CD4-positive, alpha-beta T cell (primary cell): Measurements from ENCODE around the gene GKN2. TPM values are rescaled to one million over a fixed set of nuclear protein-coding genes. Genes with fewer than 3 reads are reported as not detected.

ENCODE experiments used
- ATAC-seq: fragments of 200-7000 bp; cut with Tn5 transposase; one replicate; pipeline ENCODE4 v1.10.0; 2022; ENCODE audit warnings: mild to moderate bottlenecking; ENCODE audit not compliant: poor library complexity
- CTCF ChIA-PET: fragments of 350-600 bp; sonication (Branson Sonifier 250); formaldehyde crosslinking; loops from one replicate; lab custom pipeline; 2021; ENCODE audit warnings: antibody characterized with exemption, inconsistent platforms; lab: Charles Lee
- POLR2A ChIA-PET: fragments of 350-600 bp; sonication (Branson Sonifier 250); formaldehyde crosslinking; loops from one replicate; lab custom pipeline; 2021; ENCODE audit warnings: antibody characterized with exemption, inconsistent platforms; lab: Charles Lee
- DNase-seq, 14 experiments: peaks; one replicate each; pipeline ENCODE4 v3.0.0-alpha.2; 2013 to 2020; ENCODE audit warnings: mixed read lengths in 2 of 14
- H3K27ac ChIP-seq, 2 donors: one replicate each; pipeline versions ENCODE4 v1.5.1 to v1.7.0; 2013; ENCODE audit warnings: low read length in 2 of 2, low read depth in 1 of 2, mild to moderate bottlenecking in 1 of 2
- H3K27me3 ChIP-seq, 2 experiments: 1 replicate in 1 of 2; 2 replicates in 1 of 2; pipeline versions ENCODE4 v1.6.1 to v1.7.0; 2013; ENCODE audit warnings: low read length in 2 of 2, control low read depth in 1 of 2, mild to moderate bottlenecking in 1 of 2, moderate library complexity in 1 of 2; ENCODE audit not compliant: insufficient read depth in 2 of 2, control insufficient read depth in 1 of 2
- H3K36me3 ChIP-seq: one replicate; pipeline ENCODE4 v1.6.1; 2013; ENCODE audit warnings: low read length, control low read depth; ENCODE audit not compliant: insufficient read depth
- H3K4me1 ChIP-seq: one replicate; pipeline ENCODE4 v1.6.1; 2013; ENCODE audit warnings: low read length, control low read depth; ENCODE audit not compliant: insufficient read depth
- H3K4me3 ChIP-seq: one replicate; pipeline ENCODE4 v1.5.1; 2013; ENCODE audit warnings: mild to moderate bottlenecking, low read length, moderate library complexity
- H3K9me3 ChIP-seq, 2 experiments: 1 replicate in 1 of 2; 2 replicates in 1 of 2; pipeline versions ENCODE4 v1.6.1 to v1.7.0; 2013; ENCODE audit warnings: low read length in 2 of 2, mild to moderate bottlenecking in 2 of 2, control low read depth in 1 of 2, moderate library complexity in 1 of 2; ENCODE audit not compliant: control insufficient read depth in 1 of 2, insufficient read depth in 1 of 2
- H3K27ac Mint-ChIP-seq: one replicate; pipeline ENCODE4 v1.8.0; 2020; ENCODE audit warnings: mixed read lengths
- H3K27me3 Mint-ChIP-seq: one replicate; pipeline ENCODE4 v1.8.0; 2021; ENCODE audit warnings: mixed read lengths
- H3K36me3 Mint-ChIP-seq: one replicate; pipeline ENCODE4 v1.8.0; 2021; ENCODE audit warnings: low read depth, mixed read lengths
- H3K4me1 Mint-ChIP-seq: one replicate; pipeline ENCODE4 v1.8.0; 2021; ENCODE audit warnings: low read depth, mixed read lengths
- H3K4me3 Mint-ChIP-seq: one replicate; pipeline ENCODE4 v1.8.0; 2020; ENCODE audit warnings: mild to moderate bottlenecking, mixed read lengths
- H3K9me3 Mint-ChIP-seq: one replicate; pipeline ENCODE4 v1.8.0; 2020; ENCODE audit warnings: mixed read lengths
- intact Hi-C, 2 experiments: fragments of 100-400 bp; cut with DNase I in 1 of 2; cut with micrococcal nuclease in 1 of 2; formaldehyde crosslinking; loops; one replicate each; pipeline versions ENCODE4 v1.15.1 to v1.9.0; 2023 to 2025; cut with DNase I, micrococcal nuclease
- total RNA-seq, 174 experiments: library from RNA in 2 of 174; stranded (reverse) in 2 of 174; gene quantifications; one replicate each; pipeline ENCODE4 v1.2.3 and lab custom pipeline; 2021 to 2026
- TF ChIP-seq, protein P1 (sequence below): fragments of 200-600 bp; IDR thresholded peaks from one replicate; pipeline ENCODE4 v1.8.0; 2022; ENCODE audit warnings: antibody characterized with exemption, mild to moderate bottlenecking

The GKN2 gene
- total RNA-seq, 2 experiments from 2014 or later, result not detected

DNA sequence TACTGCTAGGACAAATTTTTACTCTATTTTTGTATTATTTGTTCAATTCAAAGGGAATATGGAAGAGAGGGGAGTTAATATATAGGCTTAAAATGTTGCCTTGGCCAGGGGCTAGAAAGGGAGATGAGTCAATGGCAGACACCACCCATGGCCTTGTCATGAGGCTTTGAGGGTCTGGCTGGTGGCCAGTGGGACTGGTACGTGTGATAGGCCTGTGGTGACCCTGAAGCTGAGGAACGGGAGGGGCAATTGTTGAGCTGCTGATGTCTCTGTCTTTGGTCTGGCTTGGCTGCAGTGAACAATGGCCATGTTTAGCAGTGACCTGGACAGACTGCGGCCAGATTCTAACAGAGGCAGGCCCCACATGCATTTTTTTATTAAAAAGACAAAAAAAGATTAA lies 40.2 kb upstream of the GKN2 start:
- H3K4me3 ChIP-seq, result no peak overlapping the region
- no peaks in the 10 kb centered on the region for H3K9me3 ChIP-seq
- H3K27ac ChIP-seq, result no peak overlapping the region
- TF ChIP-seq, protein P1, sequence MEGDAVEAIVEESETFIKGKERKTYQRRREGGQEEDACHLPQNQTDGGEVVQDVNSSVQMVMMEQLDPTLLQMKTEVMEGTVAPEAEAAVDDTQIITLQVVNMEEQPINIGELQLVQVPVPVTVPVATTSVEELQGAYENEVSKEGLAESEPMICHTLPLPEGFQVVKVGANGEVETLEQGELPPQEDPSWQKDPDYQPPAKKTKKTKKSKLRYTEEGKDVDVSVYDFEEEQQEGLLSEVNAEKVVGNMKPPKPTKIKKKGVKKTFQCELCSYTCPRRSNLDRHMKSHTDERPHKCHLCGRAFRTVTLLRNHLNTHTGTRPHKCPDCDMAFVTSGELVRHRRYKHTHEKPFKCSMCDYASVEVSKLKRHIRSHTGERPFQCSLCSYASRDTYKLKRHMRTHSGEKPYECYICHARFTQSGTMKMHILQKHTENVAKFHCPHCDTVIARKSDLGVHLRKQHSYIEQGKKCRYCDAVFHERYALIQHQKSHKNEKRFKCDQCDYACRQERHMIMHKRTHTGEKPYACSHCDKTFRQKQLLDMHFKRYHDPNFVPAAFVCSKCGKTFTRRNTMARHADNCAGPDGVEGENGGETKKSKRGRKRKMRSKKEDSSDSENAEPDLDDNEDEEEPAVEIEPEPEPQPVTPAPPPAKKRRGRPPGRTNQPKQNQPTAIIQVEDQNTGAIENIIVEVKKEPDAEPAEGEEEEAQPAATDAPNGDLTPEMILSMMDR, result no peak
- Mint-ChIP-seq H3K4me1 (no peaks in the 10 kb centered on the region), H3K4me3 (no peak overlapping the region), H3K27ac (no peak overlapping the region), H3K36me3 (no peaks in the 10 kb centered on the region), H3K9me3 (no peaks in the 10 kb centered on the region), H3K27me3 (peaks cover 9% of the 10 kb centered on the region)
- intact Hi-C loops, result no loop called here
- H3K36me3 ChIP-seq, result no peaks in the 10 kb centered on the region
- ChIA-PET POLR2A (no interaction called here), CTCF (interaction anchor here (0.5 kb wide), 1 partner anchor 20 kb away, joined by 3 read pairs; the partner anchor contains the start of gene ANTXR1)
- peaks cover 2 to 5% of the 10 kb centered on the region in 2 experiments for H3K27me3 ChIP-seq
- H3K4me1 ChIP-seq, result no peaks in the 10 kb centered on the region
- DNase-seq (no peak), ATAC-seq (no peak)

- TF ChIP-seq, protein P1, result no peak
- ChIA-PET POLR2A (no interaction called here), CTCF (no interaction called here)
- Mint-ChIP-seq H3K9me3 (no peaks in the 10 kb centered on the region), H3K4me1 (no peaks in the 10 kb centered on the region), H3K4me3 (no peak overlapping the region), H3K36me3 (no peaks in the 10 kb centered on the region), H3K27me3 (peaks cover 9% of the 10 kb centered on the region), H3K27ac (no peak overlapping the region)
- no peak overlapping the region for H3K4me3 ChIP-seq
- H3K27me3 ChIP-seq, result peaks cover 2 to 5% of the 10 kb centered on the region in 2 experiments
- no peaks in the 10 kb centered on the region for H3K9me3 ChIP-seq
- H3K36me3 ChIP-seq, result no peaks in the 10 kb centered on the region
- H3K4me1 ChIP-seq, result no peaks in the 10 kb centered on the region
- DNase-seq, result no peak
- no peak overlapping the region for H3K27ac ChIP-seq
- no peak for ATAC-seq
- intact Hi-C loops, result no loop called here
Measured at GRCh38 chr2:68992341-68992740, 39.6 kb upstream of the GKN2 start.

DNA sequence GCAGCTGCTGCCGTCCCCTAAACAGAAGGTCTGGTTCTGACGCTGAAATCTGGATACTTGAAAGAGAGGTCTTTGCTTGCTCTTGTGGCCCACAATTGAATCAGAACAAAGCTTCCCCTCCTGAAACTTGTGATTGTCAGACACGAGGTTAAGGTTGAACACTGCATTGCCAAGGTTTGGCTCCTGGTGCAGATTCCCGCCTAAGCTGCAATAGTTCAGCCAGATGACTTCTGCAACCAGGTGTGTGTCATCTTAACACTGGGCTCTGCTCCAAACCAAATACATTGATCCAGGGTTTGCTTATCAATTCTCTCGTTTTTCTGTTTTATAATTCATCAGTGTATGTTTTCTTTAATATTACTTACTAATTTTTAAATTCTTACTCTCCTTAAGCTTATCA lies 36.3 kb upstream of the GKN2 start:
- Mint-ChIP-seq H3K27ac (no peak overlapping the region), H3K4me1 (no peaks in the 10 kb centered on the region), H3K27me3 (peaks cover 5% of the 10 kb centered on the region), H3K9me3 (no peaks in the 10 kb centered on the region), H3K4me3 (no peak overlapping the region), H3K36me3 (no peaks in the 10 kb centered on the region)
- CTCF ChIA-PET, result no interaction called here
- Histone ChIP-seq H3K4me3 (no peak overlapping the region), H3K9me3 (no peaks in the 10 kb centered on the region), H3K27me3 (peaks cover 0 to under 1% of the 10 kb centered on the region in 2 experiments), H3K4me1 (no peaks in the 10 kb centered on the region), H3K27ac (no peak overlapping the region), H3K36me3 (no peaks in the 10 kb centered on the region)
- no peak for ATAC-seq
- POLR2A ChIA-PET, result no interaction called here
- intact Hi-C loops, result no loop called here
- DNase-seq, result no peak
- TF ChIP-seq, protein P1, result no peak
